Measurements from ENCODE around the gene PDE4D.

Gene PDE4D

DNA sequence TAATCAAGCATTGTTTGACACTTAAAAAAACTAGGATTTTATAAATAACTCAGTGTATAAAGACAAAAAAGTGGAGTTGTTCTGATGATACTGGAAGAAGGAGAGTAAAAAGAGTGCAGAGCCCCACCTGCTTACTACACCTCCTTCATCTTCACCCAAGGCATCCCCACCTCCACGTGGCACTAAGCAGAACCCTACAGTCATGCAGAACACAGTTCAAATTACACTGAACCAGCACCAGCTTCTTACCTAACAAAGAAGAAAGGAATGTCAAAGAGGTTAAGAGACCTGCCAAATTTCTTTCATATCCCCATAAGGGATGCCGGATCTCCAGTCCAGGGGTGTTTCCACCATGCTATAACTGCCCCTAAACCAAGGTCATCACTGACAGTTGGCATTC lies 55.5 kb downstream of the PDE4D start:
- no peak for DNase-seq

GRCh38 chr5:59837071-59837470 lies 56.5 kb downstream of the PDE4D start:
- DNase-seq, result no peak

DNA sequence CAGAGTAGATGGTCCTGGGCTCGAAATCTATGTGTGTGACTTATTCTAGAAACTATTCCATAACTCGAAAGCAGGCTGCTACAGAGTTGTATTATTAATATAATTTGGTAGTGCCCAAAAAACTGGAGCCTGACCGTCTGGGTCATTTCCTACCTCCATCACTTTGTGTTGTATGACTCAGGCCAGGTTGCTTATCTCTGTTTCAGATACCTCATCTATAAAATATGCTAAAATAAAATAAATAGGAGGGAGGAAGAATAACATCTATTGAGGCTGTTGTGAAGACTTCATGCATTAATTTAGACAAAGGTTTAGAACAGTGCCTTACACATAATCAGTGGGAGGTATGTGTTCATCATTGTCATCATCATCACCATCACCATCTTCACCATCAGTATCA lies 57.7 kb downstream of the PDE4D start:
- DNase-seq, result no peak

DNA sequence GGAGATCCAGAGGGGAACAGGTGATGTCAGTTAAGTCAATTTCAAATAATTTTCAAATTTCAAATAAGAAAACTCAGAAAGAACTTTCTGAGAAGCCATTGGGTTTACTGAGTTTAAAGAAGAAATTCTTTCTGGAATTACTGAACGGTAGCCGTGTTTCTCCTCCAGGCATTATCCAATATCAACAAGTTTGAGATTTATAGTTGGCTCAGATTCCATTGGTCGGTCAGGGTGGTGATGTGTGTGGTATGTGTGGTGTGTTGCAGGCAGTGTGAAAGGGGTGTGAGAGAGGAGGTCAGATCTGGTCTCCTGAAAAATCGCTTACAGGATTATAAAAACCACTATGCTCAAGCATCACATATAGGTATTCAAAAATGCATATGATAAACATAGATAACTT lies 60.1 kb downstream of the PDE4D start:
- no peak for DNase-seq

DNA sequence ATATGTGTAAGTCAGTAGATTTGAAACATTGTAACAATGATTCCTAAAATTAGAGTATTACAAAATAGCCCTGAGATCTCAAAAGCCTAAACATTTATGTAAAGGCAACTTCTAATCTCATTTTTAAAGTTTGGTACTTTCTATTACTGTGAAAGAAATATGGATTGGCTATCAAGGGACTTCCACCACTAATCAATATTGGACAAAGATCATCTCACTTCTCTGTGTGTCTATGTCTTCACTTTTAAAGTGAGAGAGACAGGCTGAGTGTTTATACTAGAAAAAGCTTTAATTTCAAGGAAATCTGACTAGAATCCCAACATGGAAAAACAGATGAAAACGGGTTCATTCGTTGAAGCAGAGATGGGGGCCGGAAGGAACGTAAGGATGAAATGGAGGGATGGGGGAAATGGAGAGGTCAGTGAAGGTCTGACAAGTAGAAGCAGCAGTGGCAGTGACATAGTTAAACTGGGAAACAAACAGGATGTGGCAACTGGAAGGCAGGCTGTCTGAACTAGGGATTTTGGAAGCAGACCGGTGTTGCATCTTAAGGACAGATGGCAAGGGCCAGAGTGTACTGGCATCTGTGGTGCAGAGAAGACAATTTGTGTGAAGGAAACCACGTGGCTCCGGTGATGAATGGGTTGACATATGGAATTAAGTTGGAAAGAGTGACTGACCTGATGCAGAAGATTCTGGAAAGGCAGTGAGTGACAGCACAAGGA lies 60.8 kb downstream of the PDE4D start:
- no peak for DNase-seq

DNA sequence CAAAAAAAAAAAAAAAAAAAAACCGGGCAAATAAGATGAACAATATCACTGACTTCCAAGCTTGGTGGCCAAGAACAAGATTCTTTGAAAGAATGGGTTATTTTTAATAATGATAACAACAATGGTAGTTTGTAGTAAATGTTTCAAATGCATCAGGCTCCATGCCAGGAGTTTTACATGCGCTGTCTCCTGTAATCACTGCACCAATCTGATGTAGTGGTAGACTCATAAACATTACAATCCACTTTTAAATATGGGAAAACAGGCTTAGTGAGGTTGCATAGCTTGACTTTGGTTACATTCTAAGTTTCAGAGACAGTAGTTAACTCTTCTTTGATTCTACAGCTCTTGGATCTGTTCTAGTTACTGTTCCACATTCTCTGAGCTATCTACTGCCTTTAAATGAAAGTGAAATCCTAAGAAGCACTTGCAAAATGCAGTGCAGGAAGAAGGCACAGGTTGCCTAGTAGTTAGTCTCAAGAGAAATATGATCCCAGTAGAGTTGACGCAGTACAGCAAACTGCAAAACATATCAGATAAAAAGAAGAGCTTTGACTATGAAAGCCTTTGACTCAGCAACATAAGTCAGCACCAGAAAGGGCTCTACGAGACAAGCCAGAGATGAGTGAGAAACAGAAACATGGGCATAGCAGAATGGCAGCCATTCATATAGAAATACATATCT lies 62.1 kb downstream of the PDE4D start:
- no peak for DNase-seq

- no peak for DNase-seq
Observed at GRCh38 chr5:59830536-59831200, 62.9 kb downstream of the PDE4D start.

DNA sequence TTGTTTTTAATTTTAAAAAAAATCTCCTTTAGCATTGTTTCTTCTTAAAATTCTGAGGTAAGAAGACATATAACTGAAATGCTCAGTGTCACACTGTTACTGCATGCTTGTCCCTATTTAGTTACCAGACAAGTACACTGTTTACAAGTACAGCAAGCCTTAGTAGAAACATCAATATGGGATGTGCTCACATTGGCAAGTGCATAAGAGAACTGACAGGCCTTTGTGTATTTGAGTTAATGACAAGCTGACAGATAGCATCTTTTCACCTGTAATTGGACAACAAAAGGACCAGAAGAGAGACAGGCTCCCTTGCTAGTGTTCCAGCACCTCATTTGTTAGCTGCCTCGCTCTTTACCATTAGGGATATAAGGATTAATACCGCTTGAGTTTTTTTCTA lies 63.6 kb downstream of the PDE4D start:
- DNase-seq, result no peak

DNA sequence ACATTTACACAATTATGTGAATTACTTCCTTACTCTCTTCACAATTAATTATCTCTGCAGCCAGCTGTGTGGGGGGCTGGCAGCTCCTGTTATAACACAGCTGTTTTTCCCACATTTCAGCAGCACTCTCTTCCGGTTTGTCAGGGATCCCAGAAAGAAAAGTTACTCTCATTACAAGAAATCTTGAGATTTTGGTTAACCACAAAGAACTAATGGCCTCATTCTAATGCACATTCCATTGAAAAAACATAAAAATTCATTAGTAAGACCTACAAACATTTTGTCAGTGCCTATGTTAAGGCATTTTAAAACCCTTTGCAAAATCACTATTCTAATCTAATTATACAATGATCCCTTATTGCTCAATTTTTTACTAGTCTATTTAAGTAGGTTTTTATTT lies 64.1 kb downstream of the PDE4D start:
- DNase-seq, result no peak

GRCh38 chr5:59828623-59829022 lies 64.9 kb downstream of the PDE4D start:
- no peak for DNase-seq

GRCh38 chr5:59826996-59827395 lies 66.5 kb downstream of the PDE4D start:
- no peak for DNase-seq

- no peak for DNase-seq
Observed at GRCh38 chr5:59823420-59823819, 70.1 kb downstream of the PDE4D start.

DNA sequence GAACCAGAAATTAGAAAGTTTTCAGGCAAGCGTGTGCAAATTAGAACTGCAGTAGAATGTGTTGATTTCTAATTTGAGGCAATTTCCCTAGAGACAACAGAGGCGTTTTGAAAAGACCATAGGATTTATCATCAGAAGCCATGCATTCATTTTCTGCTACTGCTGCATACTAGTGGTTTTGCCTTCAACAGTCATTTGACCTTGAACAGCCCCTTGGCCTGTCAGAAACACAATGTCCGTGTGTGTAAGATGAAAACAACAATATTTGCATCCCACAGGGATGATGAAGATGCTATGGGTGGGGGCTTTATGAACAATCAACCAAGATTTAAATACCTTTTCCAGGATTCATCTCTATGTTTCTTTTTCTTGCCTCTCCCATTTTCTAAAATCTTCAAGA lies 73.7 kb downstream of the PDE4D start:
- no peak for DNase-seq

DNA sequence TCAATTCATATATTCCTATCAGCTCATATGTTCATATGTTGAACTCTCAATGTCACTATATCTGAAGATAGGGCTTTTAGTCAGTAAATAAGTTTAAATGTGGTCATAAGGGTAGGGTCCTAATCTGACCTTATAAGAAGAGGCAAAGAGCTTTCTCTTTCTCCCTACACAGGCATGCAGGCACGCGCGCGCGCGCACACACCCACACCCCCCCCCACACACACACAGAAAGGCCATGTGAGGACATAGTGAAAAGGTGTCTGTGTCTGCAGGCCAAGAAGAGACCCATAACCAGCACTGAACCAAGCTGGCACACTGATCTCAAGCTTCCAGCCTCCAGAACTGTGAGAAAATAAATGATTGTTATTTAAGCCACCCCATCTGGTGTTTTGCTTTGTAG lies 76.0 kb downstream of the PDE4D start:
- DNase-seq, result no peak

- DNase-seq, result no peak
Observed at GRCh38 chr5:59816654-59817300, 76.7 kb downstream of the PDE4D start.

DNA sequence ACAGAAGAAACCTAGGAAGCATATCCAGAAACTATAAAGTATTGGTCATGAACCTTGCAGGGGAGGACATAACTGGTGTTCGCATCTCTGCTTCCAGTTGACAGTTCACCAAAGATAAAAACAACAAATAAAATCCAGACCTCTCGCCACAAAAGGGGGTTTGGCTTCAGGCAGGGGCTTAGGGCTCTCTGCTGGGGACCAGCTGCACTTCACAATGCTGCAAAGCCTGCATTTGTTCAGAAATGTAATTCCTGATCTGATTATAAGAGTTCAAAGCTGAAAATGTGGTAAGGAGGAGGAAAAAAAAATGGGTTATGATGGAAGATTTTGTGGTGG lies 79.0 kb downstream of the PDE4D start:
- DNase-seq, result no peak

- DNase-seq, result no peak
Observed at GRCh38 chr5:59813761-59814536, 79.6 kb downstream of the PDE4D start.

DNA sequence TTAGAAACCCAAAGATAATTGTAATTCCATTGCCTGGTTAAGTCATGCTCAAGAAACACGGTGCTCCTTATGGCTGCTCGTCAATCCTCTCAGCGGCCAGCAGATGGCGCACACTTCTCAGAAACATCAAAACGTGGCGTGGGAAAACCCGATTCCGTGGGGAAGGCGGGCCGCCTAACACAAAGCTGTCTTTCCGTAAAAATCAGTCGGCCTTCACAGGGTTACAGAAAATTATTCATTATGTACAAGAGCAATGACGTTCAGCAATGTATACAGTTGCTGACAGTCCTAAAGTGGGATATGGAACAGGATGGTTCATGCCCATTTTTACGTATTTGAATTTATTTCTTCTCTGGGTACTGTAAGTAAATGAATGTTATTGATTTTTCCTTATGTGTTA lies 83.5 kb downstream of the PDE4D start:
- peak; percentile 46 to 60 for DNase-seq

DNA sequence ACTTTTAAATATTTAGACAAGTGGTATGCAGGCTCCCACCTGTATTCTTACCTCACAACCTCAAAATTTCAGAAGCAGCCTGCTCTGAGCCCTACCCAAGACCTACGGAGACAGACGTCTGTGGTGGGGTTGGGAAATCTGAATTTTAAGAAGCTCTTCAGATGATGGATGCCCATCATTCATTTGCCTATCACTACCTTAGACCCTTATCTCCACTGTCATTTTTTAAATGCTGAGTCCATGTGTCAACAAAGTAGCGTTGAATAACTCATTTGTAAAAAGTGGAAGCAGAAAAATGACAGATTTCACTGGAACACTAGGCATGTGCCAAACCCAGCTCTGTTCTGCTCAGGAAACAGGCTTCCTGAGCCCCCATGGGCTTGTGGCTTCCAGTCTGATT lies 85.7 kb downstream of the PDE4D start:
- no peak for DNase-seq

- DNase-seq, result no peak
Observed at GRCh38 chr5:59800347-59800893, 93.1 kb downstream of the PDE4D start.

DNA sequence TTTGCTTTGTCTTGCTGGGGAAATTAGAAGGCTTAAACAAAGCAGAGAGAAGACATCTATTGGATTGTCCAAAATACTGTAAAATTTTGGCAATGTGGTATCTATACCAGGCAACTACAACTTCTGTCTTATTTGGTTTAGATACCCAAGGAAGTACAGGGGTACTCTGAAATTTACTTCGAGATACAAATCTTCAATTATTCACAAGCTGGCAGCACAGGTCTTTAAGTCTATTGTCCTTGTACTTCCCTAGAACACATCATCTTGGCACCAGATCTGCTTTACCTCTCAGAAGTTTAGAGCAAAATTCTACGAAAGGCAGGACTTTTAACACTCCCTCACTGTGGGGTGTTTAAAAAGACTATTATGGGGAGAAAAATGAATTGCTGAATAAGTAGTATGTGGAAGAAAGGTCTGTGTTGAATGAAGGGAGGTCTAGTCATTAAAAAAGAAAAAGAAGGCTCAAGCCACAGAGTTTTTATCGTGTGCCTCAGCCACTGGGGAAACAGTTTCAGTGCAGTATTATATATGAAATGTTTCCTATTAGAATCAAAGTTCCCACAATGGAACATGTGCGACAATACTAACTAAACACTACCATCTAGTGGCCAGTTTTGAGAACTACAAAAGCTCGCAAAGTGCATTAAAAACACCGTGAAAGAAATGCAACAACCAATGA lies 93.7 kb downstream of the PDE4D start:
- peak in 1 of 2 donors; percentile 23 for DNase-seq
